Endothelial cell of umbilical vein (primary cell): ENCODE measurements around the gene ASCL3. TPM values are rescaled to one million over a fixed set of nuclear protein-coding genes. Genes with fewer than 3 reads are reported as not detected.

Experiments
- BruUV-seq: library from RNA; stranded (reverse); fragments of 400-500 nt; replicated peaks from 2 replicates; lab custom pipeline; 2021; lab: Mats Ljungman, UMichigan
- CTCF ChIA-PET: fragments of 300-600, 350-600 bp; sonication (Branson Sonifier 250); formaldehyde crosslinking; loops from one replicate; lab custom pipeline; 2021; ENCODE audit warnings: antibody characterized with exemption, inconsistent platforms; lab: Charles Lee
- POLR2A ChIA-PET: fragments of 300-600, 350-600 bp; sonication (Branson Sonifier 250); formaldehyde crosslinking; loops from one replicate; lab custom pipeline; 2021; ENCODE audit warnings: antibody characterized with exemption, inconsistent platforms; lab: Charles Lee
- DNase-seq: peaks from one replicate; pipeline ENCODE4 v3.0.0-alpha.2; 2011; ENCODE audit warnings: low read depth, low spot score
- FAIRE-seq: peaks from 2 replicates; lab custom pipeline; 2011; peaks lifted over from hg19 to GRCh38; lab: Jason Lieb, UNC
- H2AFZ ChIP-seq: 2 replicates; pipeline ENCODE4 v1.6.0; 2012; ENCODE audit warnings: low read depth, low read length, control low read depth, inconsistent platforms
- H3K27ac ChIP-seq: 2 replicates; pipeline ENCODE4 v1.5.1; 2011; ENCODE audit warnings: low read depth, mild to moderate bottlenecking, control low read depth, low read length, moderate library complexity; ENCODE audit not compliant: insufficient read depth
- H3K27me3 ChIP-seq, 2 experiments: 2 replicates each; pipeline versions ENCODE4 v1.6.0 to v1.6.1; 2011; ENCODE audit warnings: low read length in 2 of 2, mixed read lengths in 1 of 2; ENCODE audit not compliant: control insufficient read depth in 2 of 2, insufficient read depth in 2 of 2
- H3K36me3 ChIP-seq, 2 experiments: 2 replicates in 1 of 2; 3 replicates in 1 of 2; pipeline ENCODE4 v1.5.1; 2011; ENCODE audit warnings: low read length in 2 of 2, mild to moderate bottlenecking in 1 of 2, moderate library complexity in 1 of 2; ENCODE audit not compliant: control insufficient read depth in 2 of 2, insufficient read depth in 2 of 2; ENCODE audit errors: extremely low read depth in 1 of 2
- H3K4me1 ChIP-seq: 3 replicates; pipeline ENCODE4 v1.5.1; 2011; ENCODE audit warnings: mild to moderate bottlenecking, low read length; ENCODE audit not compliant: control insufficient read depth, insufficient read depth; ENCODE audit errors: extremely low read depth
- H3K4me2 ChIP-seq: 2 replicates; pipeline ENCODE4 v1.6.1; 2011; ENCODE audit warnings: low read length, control low read depth, mixed read lengths; ENCODE audit not compliant: insufficient read depth
- H3K4me3 ChIP-seq, 3 experiments: fragments of 200-600 bp in 1 of 3; sonication (generic), shearing (Covaris generic) in 1 of 3; replicated peaks in 1 of 3; 2 replicates each; pipeline ENCODE4 v1.5.1; 2011 to 2016; ENCODE audit warnings: control low read depth in 3 of 3, low read length in 3 of 3, mild to moderate bottlenecking in 2 of 3, inconsistent platforms in 1 of 3, low read depth in 1 of 3, moderate library complexity in 1 of 3; ENCODE audit not compliant: insufficient read depth in 1 of 3
- H3K79me2 ChIP-seq: 2 replicates; pipeline ENCODE4 v1.6.0; 2012; ENCODE audit warnings: low read length, inconsistent platforms; ENCODE audit not compliant: control insufficient read depth, insufficient read depth
- H3K9ac ChIP-seq: replicated peaks from 2 replicates; pipeline ENCODE3; 2011; ENCODE audit warnings: low read length, control low read depth; ENCODE audit not compliant: insufficient read depth; ENCODE audit errors: extremely low read depth
- H3K9me1 ChIP-seq: replicated peaks from 3 replicates; pipeline ENCODE4 v1.6.0; 2011; ENCODE audit warnings: mild to moderate bottlenecking, low read length; ENCODE audit not compliant: control insufficient read depth, insufficient read depth; ENCODE audit errors: extremely low read depth
- H3K9me3 ChIP-seq: replicated peaks from 2 replicates; pipeline ENCODE4 v1.5.1; 2012; ENCODE audit warnings: low read length, inconsistent platforms; ENCODE audit not compliant: control insufficient read depth, insufficient read depth
- H4K20me1 ChIP-seq: replicated peaks from 2 replicates; pipeline ENCODE3; 2011; ENCODE audit warnings: mild to moderate bottlenecking, low read length; ENCODE audit not compliant: control insufficient read depth, insufficient read depth; ENCODE audit errors: extremely low read depth
- EZH2 ChIP-seq: IDR thresholded peaks from 2 replicates; pipeline ENCODE4 v1.6.1; 2012; ENCODE audit warnings: borderline replicate concordance, low read depth, mild to moderate bottlenecking, moderate library complexity, low read length, inconsistent platforms; ENCODE audit not compliant: severe bottlenecking
- FOS ChIP-seq: IDR thresholded peaks from 2 replicates; pipeline ENCODE4 v1.6.1; 2011; ENCODE audit warnings: mild to moderate bottlenecking, low read length, moderate library complexity, borderline replicate concordance; ENCODE audit not compliant: insufficient read depth
- GATA2 ChIP-seq: IDR thresholded peaks from 2 replicates; pipeline ENCODE4 v1.7.0; 2011; ENCODE audit warnings: low read depth, mild to moderate bottlenecking, moderate library complexity, mixed read lengths, low read length; ENCODE audit not compliant: insufficient read length, insufficient read depth
- JUN ChIP-seq: IDR thresholded peaks from 2 replicates; pipeline ENCODE4 v1.6.1; 2011; ENCODE audit warnings: borderline replicate concordance, low read depth; ENCODE audit not compliant: insufficient read length, insufficient read depth
- MYC ChIP-seq: IDR thresholded peaks from one replicate; pipeline ENCODE4 v1.6.1; 2011; ENCODE audit warnings: mild to moderate bottlenecking, low read depth, low read length
- POLR2A ChIP-seq: IDR thresholded peaks from 2 replicates; pipeline ENCODE4 v1.6.1; 2012; ENCODE audit warnings: low read depth, mild to moderate bottlenecking, control low read depth, low read length
- POLR2AphosphoS5 ChIP-seq: IDR thresholded peaks from 2 replicates; pipeline ENCODE4 v1.6.1; 2012; ENCODE audit warnings: low read depth, mild to moderate bottlenecking, control low read depth, low read length, moderate library complexity; ENCODE audit not compliant: insufficient read depth
- dilution Hi-C: fragments of 300-500 bp; cut with MboI; formaldehyde crosslinking; loops from one replicate; pipeline ENCODE4 v1.15.0; 2019; ENCODE audit warnings: low sequenced_read_pairs; ENCODE audit not compliant: extremely low pct_ligation_motif_present
- intact Hi-C: fragments of 100-400 bp; cut with micrococcal nuclease; formaldehyde crosslinking; loops from one replicate; pipeline ENCODE4 v1.10.0; 2022
- polyA plus RNA-seq, 4 experiments: library from polyadenylated mRNA; depleted of rRNA in 3 of 4; stranded (reverse) in 3 of 4; unstranded in 1 of 4; fragments of >200 nt; gene quantifications; 2 replicates each; pipeline versions ENCODE4 v1.2.1 to v1.2.3, GENCODE V29; 2011 to 2012; ENCODE audit warnings: missing spikeins in 1 of 4
- total RNA-seq: library from RNA; stranded (reverse); gene quantifications from 2 replicates; pipeline ENCODE4 v1.2.3, GENCODE V29; 2021
- TF ChIP-seq, protein P1 (sequence below), 2 donors: IDR thresholded peaks; 1 replicate in 1 of 2; 2 replicates in 1 of 2; pipeline ENCODE4 v1.5.1; 2011; ENCODE audit warnings: low read length in 2 of 2, mild to moderate bottlenecking in 2 of 2, moderate library complexity in 2 of 2, control low read depth in 1 of 2, inconsistent platforms in 1 of 2, low read depth in 1 of 2; ENCODE audit not compliant: insufficient read depth in 1 of 2; ENCODE audit errors: extremely low read depth in 1 of 2
- TF ChIP-seq, protein P2 (sequence below): IDR thresholded peaks from 2 replicates; pipeline ENCODE4 v1.6.1; 2011; ENCODE audit not compliant: insufficient read depth, insufficient read length

The ASCL3 gene
- total and polyA plus RNA-seq, 2 donors (not counting 3 experiments of a cell fraction or from before 2014, with no cell fraction given), result not detected

DNA sequence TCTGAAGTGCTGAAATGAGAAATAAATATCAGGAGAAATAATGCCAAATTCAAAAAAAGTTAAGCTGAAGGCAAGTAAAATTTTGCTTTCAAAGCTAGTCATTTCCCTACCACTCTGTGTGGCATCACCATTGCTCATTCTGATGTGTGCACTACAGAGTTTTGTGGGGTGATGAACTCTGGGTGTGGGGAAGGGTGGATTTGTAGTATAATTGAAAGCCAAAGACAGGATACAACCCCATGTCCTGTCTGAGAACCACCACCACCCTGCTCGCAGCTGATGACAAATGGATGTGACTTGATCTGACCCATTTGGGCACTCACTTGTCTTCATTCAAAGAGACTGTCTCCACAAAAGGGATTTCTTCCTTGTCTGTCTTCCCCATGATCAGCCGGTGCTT lies 40.7 kb upstream of the ASCL3 start:
- Histone ChIP-seq H3K9me1 (no peaks in the 10 kb centered on the region), H3K36me3 (no peaks in the 10 kb centered on the region), H3K27me3 (no peaks in the 10 kb centered on the region), H3K79me2 (no peaks in the 10 kb centered on the region), H3K9ac (no peak overlapping the region), H3K4me3 (no peak overlapping the region), H3K4me1 (no peaks in the 10 kb centered on the region), H3K4me2 (no peak overlapping the region), H3K9me3 (no peaks in the 10 kb centered on the region), H4K20me1 (no peaks in the 10 kb centered on the region), H2AFZ (no peak overlapping the region), H3K27ac (no peak overlapping the region)
- intact Hi-C loops (no loop called here), dilution Hi-C loops (no loop called here)
- no peak for FAIRE-seq
- no peak for TF ChIP-seq GATA2
- no peak for TF ChIP-seq POLR2A
- no peak for TF ChIP-seq POLR2AphosphoS5
- TF ChIP-seq FOS, result no peak
- TF ChIP-seq EZH2, result no peak
- no peak for TF ChIP-seq JUN
- TF ChIP-seq, protein P1, sequence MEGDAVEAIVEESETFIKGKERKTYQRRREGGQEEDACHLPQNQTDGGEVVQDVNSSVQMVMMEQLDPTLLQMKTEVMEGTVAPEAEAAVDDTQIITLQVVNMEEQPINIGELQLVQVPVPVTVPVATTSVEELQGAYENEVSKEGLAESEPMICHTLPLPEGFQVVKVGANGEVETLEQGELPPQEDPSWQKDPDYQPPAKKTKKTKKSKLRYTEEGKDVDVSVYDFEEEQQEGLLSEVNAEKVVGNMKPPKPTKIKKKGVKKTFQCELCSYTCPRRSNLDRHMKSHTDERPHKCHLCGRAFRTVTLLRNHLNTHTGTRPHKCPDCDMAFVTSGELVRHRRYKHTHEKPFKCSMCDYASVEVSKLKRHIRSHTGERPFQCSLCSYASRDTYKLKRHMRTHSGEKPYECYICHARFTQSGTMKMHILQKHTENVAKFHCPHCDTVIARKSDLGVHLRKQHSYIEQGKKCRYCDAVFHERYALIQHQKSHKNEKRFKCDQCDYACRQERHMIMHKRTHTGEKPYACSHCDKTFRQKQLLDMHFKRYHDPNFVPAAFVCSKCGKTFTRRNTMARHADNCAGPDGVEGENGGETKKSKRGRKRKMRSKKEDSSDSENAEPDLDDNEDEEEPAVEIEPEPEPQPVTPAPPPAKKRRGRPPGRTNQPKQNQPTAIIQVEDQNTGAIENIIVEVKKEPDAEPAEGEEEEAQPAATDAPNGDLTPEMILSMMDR (IDR thresholded peaks at IDR 0.05; ENCODE audit: extremely low read depth in 1 of 2, insufficient read depth in 1 of 2, low read depth in 1 of 2, low read length in 2 of 2), result no peak
- no peak for TF ChIP-seq MYC
- TF ChIP-seq, protein P2, sequence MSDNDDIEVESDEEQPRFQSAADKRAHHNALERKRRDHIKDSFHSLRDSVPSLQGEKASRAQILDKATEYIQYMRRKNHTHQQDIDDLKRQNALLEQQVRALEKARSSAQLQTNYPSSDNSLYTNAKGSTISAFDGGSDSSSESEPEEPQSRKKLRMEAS, result no peak
- DNase-seq, result no peak
- BruUV-seq, result no TSS peak
- POLR2A ChIA-PET, result no interaction called here
- CTCF ChIA-PET, result no interaction called here
